HUES64 (cell line): ENCODE measurements around the gene FAM210A.

Experiments
- H3K27ac ChIP-seq: 2 replicates; pipeline ENCODE4 v1.7.0; 2013; ENCODE audit warnings: low read depth, low read length, inconsistent platforms
- H3K27me3 ChIP-seq: 2 replicates; pipeline ENCODE4 v1.6.1; 2013; ENCODE audit warnings: mild to moderate bottlenecking, low read length; ENCODE audit not compliant: insufficient read depth
- H3K36me3 ChIP-seq: 2 replicates; pipeline ENCODE4 v1.6.1; 2013; ENCODE audit warnings: mild to moderate bottlenecking, low read length; ENCODE audit not compliant: insufficient read depth
- H3K4me1 ChIP-seq: 2 replicates; pipeline ENCODE4 v1.6.1; 2013; ENCODE audit warnings: mild to moderate bottlenecking, low read length, moderate library complexity; ENCODE audit not compliant: insufficient read depth
- H3K4me3 ChIP-seq: 2 replicates; pipeline ENCODE4 v1.5.1; 2013; ENCODE audit warnings: mild to moderate bottlenecking, low read length, moderate library complexity
- H3K9ac ChIP-seq: 2 replicates; pipeline ENCODE4 v1.6.1; 2013; ENCODE audit warnings: mild to moderate bottlenecking, low read depth, low read length
- H3K9me3 ChIP-seq: 2 replicates; pipeline ENCODE4 v1.6.1; 2013; ENCODE audit warnings: low read depth, low read length; ENCODE audit not compliant: insufficient read depth
- WGBS: fragments of 150-250, 120-280 bp; methylation state at CpG from one replicate; pipeline ENCODE4 v1.1.7; 2013; ENCODE audit warnings: missing lambda C conversion rate; 5-methylcytosine and 5-hydroxymethylcytosine counted together

FAM210A gene

GRCh38 chr18:13730481-13730880, 4.1 kb upstream of the FAM210A start:
- Histone ChIP-seq H3K9me3 (no peaks in the 10 kb centered on the region), H3K27me3 (no peaks in the 10 kb centered on the region), H3K4me3 (no peak overlapping the region), H3K27ac (no peak overlapping the region), H3K4me1 (peaks cover 8% of the 10 kb centered on the region; the same call in 1 of the 2 replicates), H3K9ac (no peak overlapping the region), H3K36me3 (peaks cover 41% of the 10 kb centered on the region)
- 73% methylated on average over 1 of the region's 1 CpG for WGBS

DNA sequence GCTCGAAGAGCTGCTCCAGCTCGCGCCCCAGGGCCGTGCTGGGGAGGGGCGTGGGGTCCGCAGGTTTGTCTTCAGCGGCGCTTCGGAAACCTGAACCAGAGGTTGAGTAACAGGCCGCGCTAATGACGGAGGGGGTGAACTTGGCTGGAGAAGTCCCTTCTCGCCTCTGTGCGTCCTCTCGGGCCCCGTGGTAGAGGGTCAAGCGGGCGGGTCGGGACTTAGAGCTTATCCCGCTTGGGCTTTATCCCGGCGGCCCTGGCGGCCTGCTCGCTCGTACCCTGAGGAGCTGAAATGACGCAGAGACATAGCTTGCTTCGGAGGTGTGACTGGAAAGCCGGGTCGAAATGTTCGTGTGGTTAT, 594 bp upstream of the FAM210A start:
- Histone ChIP-seq H3K4me1 (peaks cover 8% of the 10 kb centered on the region; the same call in 1 of the 2 replicates), H3K27me3 (no peaks in the 10 kb centered on the region), H3K27ac (peak overlapping the region; percentile 87), H3K36me3 (peaks cover 12% of the 10 kb centered on the region), H3K9me3 (no peaks in the 10 kb centered on the region), H3K9ac (peak overlapping the region; percentile 87), H3K4me3 (peak overlapping the region; percentile 95)
- under 1% methylated on average over 30 of the region's 30 CpGs for WGBS

DNA sequence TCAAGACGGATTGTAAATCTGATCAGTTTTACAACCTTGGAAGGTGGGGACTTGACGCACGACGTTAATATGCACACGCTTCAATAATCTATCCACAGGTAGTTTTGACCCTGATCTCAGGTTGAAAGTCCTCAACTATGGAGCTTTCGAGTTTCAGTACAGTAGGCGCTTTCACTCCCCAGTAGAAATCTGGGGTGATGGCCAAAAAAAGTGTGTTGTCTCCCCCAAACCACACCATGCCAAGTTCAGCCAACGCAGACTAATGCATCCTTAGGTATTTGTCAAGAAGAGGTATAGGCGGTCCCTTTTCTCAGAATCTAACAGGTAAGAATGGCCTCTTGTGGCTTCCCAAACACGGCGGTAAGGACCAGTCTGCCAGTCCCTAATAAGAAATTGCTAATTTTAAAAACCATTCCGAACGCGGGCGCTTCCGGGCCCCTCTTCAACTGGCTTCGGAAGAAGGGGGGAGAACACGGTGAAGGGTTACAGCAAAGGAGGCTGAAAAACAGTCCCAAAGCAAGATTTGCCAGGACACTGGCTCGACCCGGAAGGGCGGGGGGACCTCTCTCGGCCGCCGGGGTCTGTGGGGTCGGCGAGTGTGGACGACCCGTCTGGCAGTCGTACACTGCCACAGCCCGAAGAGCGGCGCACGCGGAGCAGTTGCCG, 659 bp downstream of the FAM210A start:
- Histone ChIP-seq H3K36me3 (0 out of 2 replicates have a peak, but pooled peaks cover 4% of the 10 kb centered on the region), H3K27me3 (no peaks in the 10 kb centered on the region), H3K9ac (peak overlapping the region; percentile 87), H3K4me3 (peak overlapping the region; percentile 95), H3K27ac (peak overlapping the region; percentile 29; the same call in 1 of the 2 replicates), H3K9me3 (no peaks in the 10 kb centered on the region), H3K4me1 (peaks cover 8% of the 10 kb centered on the region; the same call in 1 of the 2 replicates)
- 6% methylated on average over 35 of the region's 35 CpGs for WGBS

DNA sequence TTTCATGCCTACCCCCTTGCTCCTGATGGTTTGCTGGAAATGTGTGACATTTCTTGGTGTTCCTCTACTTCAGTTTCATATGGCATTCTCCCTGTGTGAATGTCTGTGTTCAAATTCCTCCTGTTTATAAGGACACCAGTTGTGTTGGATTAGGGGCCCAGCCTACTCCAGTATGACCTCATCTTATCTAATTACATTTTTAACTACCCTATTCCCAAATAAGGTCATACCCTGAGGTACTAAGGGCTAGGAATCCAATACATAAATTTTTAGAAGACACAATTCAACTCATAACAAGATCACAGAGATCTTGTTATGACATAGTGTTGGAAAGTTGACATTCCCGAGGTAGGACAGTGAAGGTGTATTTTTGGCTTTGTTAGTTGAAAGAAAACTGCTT, 5.5 kb downstream of the FAM210A start:
- no peak overlapping the region for H3K4me3 ChIP-seq
- no peaks in the 10 kb centered on the region for H3K9me3 ChIP-seq
- WGBS, result 83% methylated on average over 1 of the region's 1 CpG
- no peak overlapping the region for H3K27ac ChIP-seq
- H3K27me3 ChIP-seq, result no peaks in the 10 kb centered on the region
- no peak overlapping the region for H3K9ac ChIP-seq
- no peaks in the 10 kb centered on the region for H3K4me1 ChIP-seq
- 0 out of 2 replicates have a peak, but pooled peaks cover 4% of the 10 kb centered on the region for H3K36me3 ChIP-seq

DNA sequence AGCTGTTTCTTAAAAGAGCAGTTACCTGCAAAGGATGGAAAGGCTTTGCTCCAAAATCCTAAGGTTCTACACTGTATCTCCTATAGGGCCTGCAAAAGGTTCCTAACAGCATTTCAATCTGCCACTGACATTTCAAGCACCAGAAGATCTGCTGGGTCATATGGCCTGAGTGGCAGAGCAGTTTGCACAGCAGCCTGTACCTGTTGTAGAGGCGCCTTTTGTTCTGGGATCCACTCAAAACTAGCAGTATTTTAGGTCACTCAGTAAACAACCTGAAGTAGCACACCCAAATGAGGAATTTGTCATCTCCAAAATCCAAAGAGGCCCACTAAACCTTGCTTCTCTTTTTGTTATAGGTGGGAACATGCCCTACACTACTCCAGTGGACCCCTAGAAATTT, 6.2 kb downstream of the FAM210A start:
- 95% methylated on average over 1 of the region's 1 CpG for WGBS
- H3K4me1 ChIP-seq, result no peaks in the 10 kb centered on the region
- H3K27me3 ChIP-seq, result no peaks in the 10 kb centered on the region
- no peak overlapping the region for H3K4me3 ChIP-seq
- H3K36me3 ChIP-seq, result 0 out of 2 replicates have a peak, but pooled peaks cover 4% of the 10 kb centered on the region
- H3K27ac ChIP-seq, result no peak overlapping the region
- no peaks in the 10 kb centered on the region for H3K9me3 ChIP-seq
- no peak overlapping the region for H3K9ac ChIP-seq

- Histone ChIP-seq H3K9me3 (no peaks in the 10 kb centered on the region), H3K27ac (no peak overlapping the region), H3K27me3 (no peaks in the 10 kb centered on the region), H3K4me3 (no peak overlapping the region), H3K9ac (no peak overlapping the region), H3K4me1 (peaks cover 17% of the 10 kb centered on the region), H3K36me3 (0 out of 2 replicates have a peak, but pooled peaks cover 4% of the 10 kb centered on the region)
- WGBS, result 89% methylated on average over 4 of the region's 4 CpGs
Observed at GRCh38 chr18:13716916-13717315, 9.4 kb downstream of the FAM210A start.

DNA sequence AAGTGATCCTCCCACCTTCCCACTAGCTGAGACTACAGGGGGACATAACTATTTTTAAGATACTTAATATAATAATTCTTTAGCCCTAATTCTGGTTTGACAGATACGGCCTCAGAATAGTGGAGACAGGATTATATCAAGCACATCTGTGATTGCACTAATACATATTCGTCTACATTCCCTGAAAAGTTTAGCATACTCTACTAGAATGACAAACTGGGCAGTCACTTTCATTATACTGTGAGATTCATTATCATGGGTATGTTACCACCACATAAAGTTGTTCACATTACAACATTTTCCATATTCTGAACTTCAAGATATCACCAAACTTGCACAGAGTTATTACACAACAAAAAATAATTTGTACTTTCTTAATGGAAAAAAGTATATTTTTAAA, 11.0 kb downstream of the FAM210A start:
- H3K4me1 ChIP-seq, result peaks cover 17% of the 10 kb centered on the region
- H3K4me3 ChIP-seq, result no peak overlapping the region
- H3K9ac ChIP-seq, result no peak overlapping the region
- H3K9me3 ChIP-seq, result no peaks in the 10 kb centered on the region
- H3K36me3 ChIP-seq, result 0 out of 2 replicates have a peak, but pooled peaks cover 4% of the 10 kb centered on the region
- 100% methylated on average over 2 of the region's 2 CpGs for WGBS
- H3K27ac ChIP-seq, result no peak overlapping the region
- no peaks in the 10 kb centered on the region for H3K27me3 ChIP-seq

GRCh38 chr18:13713455-13714055, 12.8 kb downstream of the FAM210A start:
- no peak overlapping the region for H3K4me3 ChIP-seq
- H3K9ac ChIP-seq, result no peak overlapping the region
- H3K36me3 ChIP-seq, result 0 out of 2 replicates have a peak, but pooled peaks cover 4% of the 10 kb centered on the region
- WGBS, result 88% methylated on average over 8 of the region's 8 CpGs
- H3K9me3 ChIP-seq, result no peaks in the 10 kb centered on the region
- H3K27ac ChIP-seq, result no peak overlapping the region
- H3K4me1 ChIP-seq, result peaks cover 17% of the 10 kb centered on the region
- no peaks in the 10 kb centered on the region for H3K27me3 ChIP-seq

- no peaks in the 10 kb centered on the region for H3K27me3 ChIP-seq
- no peaks in the 10 kb centered on the region for H3K36me3 ChIP-seq
- 83% methylated on average over 8 of the region's 8 CpGs for WGBS
- H3K27ac ChIP-seq, result peak overlapping the region; percentile 52; the same call in 1 of the 2 replicates
- H3K4me3 ChIP-seq, result no peak overlapping the region
- peaks cover 4% of the 10 kb centered on the region; the same call in 1 of the 2 replicates for H3K9me3 ChIP-seq
- peaks cover 17% of the 10 kb centered on the region for H3K4me1 ChIP-seq
- H3K9ac ChIP-seq, result no peak overlapping the region
Observed at GRCh38 chr18:13712400-13713131, 13.8 kb downstream of the FAM210A start.

DNA sequence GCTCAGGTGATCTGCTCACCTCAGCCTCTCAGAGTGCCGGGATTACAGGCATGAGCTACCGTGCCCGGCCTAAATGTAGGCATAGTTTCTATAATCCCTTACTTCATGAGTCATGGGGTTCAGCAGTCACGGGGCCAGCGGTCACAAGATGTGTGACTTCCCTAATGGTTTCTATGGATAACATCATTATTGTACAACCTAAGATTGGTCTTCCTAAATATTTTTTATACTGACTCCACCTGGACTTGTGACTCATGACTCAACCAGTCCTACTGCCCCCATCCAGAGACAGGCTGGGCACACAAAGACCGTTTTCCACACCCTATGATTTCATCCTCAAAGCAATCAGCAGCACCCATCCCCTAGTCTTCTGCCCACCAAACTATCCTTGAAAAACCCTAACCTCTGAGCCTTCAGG, 15.9 kb downstream of the FAM210A start:
- Histone ChIP-seq H3K9ac (no peak overlapping the region), H3K4me3 (no peak overlapping the region), H3K27ac (no peak overlapping the region), H3K9me3 (peaks cover 16% of the 10 kb centered on the region), H3K27me3 (no peaks in the 10 kb centered on the region), H3K4me1 (peaks cover 17% of the 10 kb centered on the region), H3K36me3 (peaks cover 7% of the 10 kb centered on the region; the same call in 1 of the 2 replicates)
- 92% methylated on average over 6 of the region's 6 CpGs for WGBS

GRCh38 chr18:13703899-13704298, 22.5 kb downstream of the FAM210A start:
- Histone ChIP-seq H3K27me3 (no peaks in the 10 kb centered on the region), H3K9me3 (peaks cover 70% of the 10 kb centered on the region), H3K4me1 (no peaks in the 10 kb centered on the region), H3K36me3 (peaks cover 19% of the 10 kb centered on the region), H3K27ac (no peak overlapping the region), H3K4me3 (no peak overlapping the region), H3K9ac (no peak overlapping the region)
- WGBS, result 83% methylated on average over 1 of the region's 1 CpG
